ENCODE data around the gene ADH5.

ADH5 gene

DNA sequence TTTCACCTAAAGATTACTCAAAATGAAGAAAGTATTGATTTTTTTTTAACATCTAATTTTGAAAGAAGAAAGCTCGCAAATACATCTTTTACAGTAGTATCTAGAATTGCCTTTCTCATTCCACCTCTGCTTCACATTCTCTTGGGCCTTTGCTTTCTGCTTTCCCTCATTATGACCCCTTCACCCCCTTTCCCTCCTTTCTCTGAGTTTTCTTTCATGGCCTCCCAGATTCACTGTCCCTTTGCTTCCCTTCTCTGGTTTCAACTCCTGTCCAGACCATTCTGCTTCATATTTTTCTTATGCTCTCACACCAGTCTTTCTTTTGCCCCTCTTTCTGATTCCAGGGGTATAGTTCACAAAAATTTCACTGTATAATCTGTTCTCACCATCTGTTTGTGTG lies 29.0 kb downstream of the ADH5 start:
- H3K27ac Mint-ChIP-seq, result peak overlapping the region in 2 of 3 experiments; percentile 15 to 22
- H3K4me3 Mint-ChIP-seq, result no peak overlapping the region
- no peaks in the 10 kb centered on the region for H3K9me3 Mint-ChIP-seq
- H3K27me3 Mint-ChIP-seq (ENCODE audit: low read depth), result no peaks in the 10 kb centered on the region
- H3K4me1 Mint-ChIP-seq, result peaks cover 28% of the 10 kb centered on the region
- TF ChIP-seq, protein P1, sequence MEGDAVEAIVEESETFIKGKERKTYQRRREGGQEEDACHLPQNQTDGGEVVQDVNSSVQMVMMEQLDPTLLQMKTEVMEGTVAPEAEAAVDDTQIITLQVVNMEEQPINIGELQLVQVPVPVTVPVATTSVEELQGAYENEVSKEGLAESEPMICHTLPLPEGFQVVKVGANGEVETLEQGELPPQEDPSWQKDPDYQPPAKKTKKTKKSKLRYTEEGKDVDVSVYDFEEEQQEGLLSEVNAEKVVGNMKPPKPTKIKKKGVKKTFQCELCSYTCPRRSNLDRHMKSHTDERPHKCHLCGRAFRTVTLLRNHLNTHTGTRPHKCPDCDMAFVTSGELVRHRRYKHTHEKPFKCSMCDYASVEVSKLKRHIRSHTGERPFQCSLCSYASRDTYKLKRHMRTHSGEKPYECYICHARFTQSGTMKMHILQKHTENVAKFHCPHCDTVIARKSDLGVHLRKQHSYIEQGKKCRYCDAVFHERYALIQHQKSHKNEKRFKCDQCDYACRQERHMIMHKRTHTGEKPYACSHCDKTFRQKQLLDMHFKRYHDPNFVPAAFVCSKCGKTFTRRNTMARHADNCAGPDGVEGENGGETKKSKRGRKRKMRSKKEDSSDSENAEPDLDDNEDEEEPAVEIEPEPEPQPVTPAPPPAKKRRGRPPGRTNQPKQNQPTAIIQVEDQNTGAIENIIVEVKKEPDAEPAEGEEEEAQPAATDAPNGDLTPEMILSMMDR (IDR thresholded peaks at IDR 0.05; ENCODE audit: unreplicated experiment in 3 of 3), result no peak
- H3K36me3 Mint-ChIP-seq (ENCODE audit: low read depth), result peaks cover 56% of the 10 kb centered on the region

DNA sequence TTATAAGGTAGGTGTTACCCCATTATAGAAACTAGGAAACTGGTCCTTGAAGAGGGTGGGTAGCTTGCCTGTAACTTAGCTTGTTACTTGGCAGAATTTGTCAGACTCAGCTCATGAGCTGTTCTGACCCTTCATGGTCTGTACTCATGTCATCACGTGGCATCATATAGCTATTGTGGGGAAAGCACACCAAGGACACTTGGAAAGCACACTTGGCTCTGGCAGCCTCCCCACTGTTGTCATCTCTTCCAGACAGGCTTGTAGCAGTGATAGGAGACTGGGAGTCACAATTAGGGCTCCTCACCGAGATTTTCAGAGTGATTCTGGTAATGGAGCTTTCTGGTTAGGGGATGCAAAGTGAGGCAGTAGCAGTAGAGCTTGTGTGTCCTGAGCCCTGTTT lies 30.4 kb downstream of the ADH5 start:
- TF ChIP-seq, protein P1 (IDR thresholded peaks at IDR 0.05; ENCODE audit: unreplicated experiment in 3 of 3), result no peak
- H3K27me3 Mint-ChIP-seq (ENCODE audit: low read depth), result no peaks in the 10 kb centered on the region
- H3K4me3 Mint-ChIP-seq, result no peak overlapping the region
- no peak overlapping the region for H3K27ac Mint-ChIP-seq
- H3K36me3 Mint-ChIP-seq (ENCODE audit: low read depth), result peaks cover 58% of the 10 kb centered on the region
- peaks cover 28% of the 10 kb centered on the region for H3K4me1 Mint-ChIP-seq
- H3K9me3 Mint-ChIP-seq, result no peaks in the 10 kb centered on the region

DNA sequence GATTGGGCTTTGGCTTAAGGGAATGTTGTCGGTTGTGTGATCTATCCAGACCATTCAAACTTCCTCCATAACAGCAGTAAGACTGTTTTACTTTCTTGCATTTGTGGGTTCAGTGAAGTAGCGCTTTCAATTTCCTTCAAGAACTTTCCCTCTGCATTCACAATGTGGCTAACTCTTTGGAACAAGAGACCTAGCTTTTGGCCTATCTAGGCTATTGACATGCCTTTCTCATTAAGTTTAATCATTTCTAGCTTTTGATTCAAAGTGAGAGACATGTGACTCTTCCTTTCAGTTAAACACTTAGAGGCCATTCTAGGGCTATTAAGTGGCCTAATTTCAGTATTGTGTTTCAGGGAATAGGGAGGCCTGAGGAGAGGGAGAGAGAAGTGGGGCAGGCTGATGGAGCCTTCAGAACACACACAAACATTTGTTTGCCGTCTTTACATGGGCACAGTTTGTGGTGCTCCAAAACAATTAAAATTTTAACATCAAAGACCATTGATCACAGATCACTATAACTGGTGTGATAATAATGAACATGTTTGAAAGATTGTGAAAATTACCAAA lies 34.1 kb downstream of the ADH5 start:
- H3K36me3 Mint-ChIP-seq (ENCODE audit: low read depth), result peaks cover 62% of the 10 kb centered on the region

DNA sequence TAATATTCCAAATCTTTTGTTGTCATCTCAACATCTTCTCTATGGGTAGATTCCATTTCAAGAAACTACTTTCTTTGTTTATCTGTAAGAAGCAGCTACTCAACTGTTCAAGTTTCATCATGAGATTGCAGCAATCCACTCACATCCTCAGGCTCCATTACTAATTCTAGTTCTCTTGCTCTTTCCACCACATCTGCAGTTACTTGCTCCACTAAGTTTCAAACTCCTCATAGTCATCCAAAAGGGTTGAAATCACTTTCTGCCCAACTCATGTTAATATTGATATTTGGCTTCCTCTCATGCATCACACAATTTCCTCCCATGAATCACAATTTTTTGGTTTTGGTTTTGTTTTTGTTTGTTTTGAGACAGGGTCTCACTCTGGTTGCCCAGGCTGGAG lies 35.7 kb downstream of the ADH5 start:
- Mint-ChIP-seq H3K9me3 (no peaks in the 10 kb centered on the region), H3K27ac (no peak overlapping the region), H3K4me1 (peaks cover 6% of the 10 kb centered on the region), H3K36me3 (ENCODE audit: low read depth) (peaks cover 63% of the 10 kb centered on the region), H3K27me3 (ENCODE audit: low read depth) (no peaks in the 10 kb centered on the region), H3K4me3 (no peak overlapping the region)
- TF ChIP-seq, protein P1 (IDR thresholded peaks at IDR 0.05; ENCODE audit: unreplicated experiment in 3 of 3), result no peak

More for the DNA sequence above, 34.1 kb downstream of the ADH5 start:
- Mint-ChIP-seq H3K4me3 (no peak overlapping the region), H3K9me3 (no peaks in the 10 kb centered on the region), H3K27me3 (ENCODE audit: low read depth) (no peaks in the 10 kb centered on the region), H3K27ac (peak overlapping the region in 1 of 3 experiments; percentile 69), H3K4me1 (peaks cover 6% of the 10 kb centered on the region)
- TF ChIP-seq, protein P1 (IDR thresholded peaks at IDR 0.05; ENCODE audit: unreplicated experiment in 3 of 3), result no peak

DNA sequence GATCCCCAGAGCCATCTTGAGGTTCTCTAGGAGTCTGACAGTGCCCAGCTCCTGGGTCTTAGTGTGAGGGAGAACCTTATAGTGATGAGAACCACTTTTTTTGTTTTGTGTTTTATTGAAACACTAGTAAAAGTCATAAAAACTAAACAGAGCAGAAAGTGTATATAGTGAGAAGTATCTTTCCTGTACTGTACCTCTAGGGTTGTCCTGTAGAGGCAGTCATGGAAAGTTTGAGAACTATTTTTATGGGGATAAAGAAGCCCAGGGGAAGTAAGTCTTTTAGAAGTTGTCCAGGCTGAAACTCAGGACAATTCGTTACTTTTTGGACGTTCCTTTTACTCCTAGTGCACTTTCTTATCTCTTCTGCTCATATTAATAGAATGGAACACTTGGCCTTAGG lies 40.9 kb downstream of the ADH5 start:
- Mint-ChIP-seq H3K27ac (no peak overlapping the region), H3K4me1 (no peaks in the 10 kb centered on the region)
- TF ChIP-seq, protein P1 (IDR thresholded peaks at IDR 0.05; ENCODE audit: unreplicated experiment in 3 of 3), result no peak

DNA sequence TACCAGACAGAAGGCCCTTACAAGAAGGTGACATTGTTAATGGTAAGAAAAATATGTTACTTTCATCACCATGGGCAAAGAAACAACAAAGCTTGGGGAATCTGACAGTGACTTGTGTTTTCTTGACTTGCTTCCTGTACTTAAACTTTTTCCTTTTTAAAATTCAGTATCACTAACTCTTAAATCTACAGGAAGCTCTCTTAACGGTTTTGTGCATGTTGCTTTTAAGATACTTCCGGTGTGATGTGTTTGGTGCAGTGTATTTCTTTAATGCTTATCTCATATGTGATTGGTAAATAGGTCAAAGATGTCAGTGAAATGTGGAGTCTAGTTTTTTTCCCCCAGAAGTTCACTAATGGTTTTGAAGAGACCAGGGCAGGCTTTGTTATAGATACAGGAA lies 45.2 kb downstream of the ADH5 start:
- H3K9me3 Mint-ChIP-seq, result no peaks in the 10 kb centered on the region

More for the DNA sequence above, 40.9 kb downstream of the ADH5 start:
- no peaks in the 10 kb centered on the region for H3K9me3 Mint-ChIP-seq
- no peak overlapping the region for H3K4me3 Mint-ChIP-seq
- H3K36me3 Mint-ChIP-seq (ENCODE audit: low read depth), result peaks cover 82% of the 10 kb centered on the region
- no peaks in the 10 kb centered on the region for H3K27me3 Mint-ChIP-seq (ENCODE audit: low read depth)

More for the DNA sequence above, 45.2 kb downstream of the ADH5 start:
- Mint-ChIP-seq H3K36me3 (ENCODE audit: low read depth) (peaks cover 62% of the 10 kb centered on the region), H3K4me1 (no peaks in the 10 kb centered on the region), H3K4me3 (no peak overlapping the region), H3K27me3 (ENCODE audit: low read depth) (no peaks in the 10 kb centered on the region), H3K27ac (no peak overlapping the region)
- TF ChIP-seq, protein P1 (IDR thresholded peaks at IDR 0.05; ENCODE audit: unreplicated experiment in 3 of 3), result no peak
